ENCODE results near the gene LRRC73.

GRCh38 chr6:43467752-43468151 lies 42.4 kb downstream of the LRRC73 start:
- TF ChIP-seq CTCF (IDR thresholded peaks at IDR 0.05) (no peak), POLR2A (IDR thresholded peaks at IDR 0.05) (no peak), EP300 (IDR thresholded peaks at IDR 0.05) (no peak)
